ENCODE data around the gene FYN.

Gene FYN

GRCh38 chr6:111900735-111901134, 27.5 kb upstream of the FYN start:
- TF ChIP-seq, protein P1, sequence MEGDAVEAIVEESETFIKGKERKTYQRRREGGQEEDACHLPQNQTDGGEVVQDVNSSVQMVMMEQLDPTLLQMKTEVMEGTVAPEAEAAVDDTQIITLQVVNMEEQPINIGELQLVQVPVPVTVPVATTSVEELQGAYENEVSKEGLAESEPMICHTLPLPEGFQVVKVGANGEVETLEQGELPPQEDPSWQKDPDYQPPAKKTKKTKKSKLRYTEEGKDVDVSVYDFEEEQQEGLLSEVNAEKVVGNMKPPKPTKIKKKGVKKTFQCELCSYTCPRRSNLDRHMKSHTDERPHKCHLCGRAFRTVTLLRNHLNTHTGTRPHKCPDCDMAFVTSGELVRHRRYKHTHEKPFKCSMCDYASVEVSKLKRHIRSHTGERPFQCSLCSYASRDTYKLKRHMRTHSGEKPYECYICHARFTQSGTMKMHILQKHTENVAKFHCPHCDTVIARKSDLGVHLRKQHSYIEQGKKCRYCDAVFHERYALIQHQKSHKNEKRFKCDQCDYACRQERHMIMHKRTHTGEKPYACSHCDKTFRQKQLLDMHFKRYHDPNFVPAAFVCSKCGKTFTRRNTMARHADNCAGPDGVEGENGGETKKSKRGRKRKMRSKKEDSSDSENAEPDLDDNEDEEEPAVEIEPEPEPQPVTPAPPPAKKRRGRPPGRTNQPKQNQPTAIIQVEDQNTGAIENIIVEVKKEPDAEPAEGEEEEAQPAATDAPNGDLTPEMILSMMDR (IDR thresholded peaks at IDR 0.05; ENCODE audit: borderline replicate concordance, extremely low read depth, low read length, poor library complexity, severe bottlenecking) = no peak
- TF ChIP-seq EZH2 (IDR thresholded peaks at IDR 0.05; ENCODE audit: borderline replicate concordance, low read depth, low read length, severe bottlenecking) = no peak
- no peak for DNase-seq
- H3K27me3 ChIP-seq (ENCODE audit: insufficient read depth, low read length, poor library complexity) = no peaks in the 10 kb centered on the region
- H4K20me1 ChIP-seq (ENCODE audit: insufficient read depth, low read length) = no peaks in the 10 kb centered on the region
- H3K9ac ChIP-seq (ENCODE audit: low read depth, low read length) = no peak overlapping the region
- H3K9me3 ChIP-seq (ENCODE audit: insufficient read depth, low read length, severe bottlenecking) = no peaks in the 10 kb centered on the region
- no peak overlapping the region for H2AFZ ChIP-seq (ENCODE audit: low read depth, low read length)
- H3K36me3 ChIP-seq (ENCODE audit: insufficient read depth, low read length) = no peaks in the 10 kb centered on the region
- H3K79me2 ChIP-seq (ENCODE audit: insufficient read depth, low read length) = no peaks in the 10 kb centered on the region
- no peak overlapping the region for H3K4me2 ChIP-seq (ENCODE audit: insufficient read depth, low read length)
- no peak overlapping the region for H3K4me3 ChIP-seq (ENCODE audit: low read depth in 1 of 2, low read length in 2 of 2)
- no peak overlapping the region for H3K27ac ChIP-seq (ENCODE audit: low read length)
- ATAC-seq (ENCODE audit: insufficient read depth, low read depth) = no peak
- H3K4me1 ChIP-seq (ENCODE audit: insufficient read depth, low read length) = no peaks in the 10 kb centered on the region

DNA sequence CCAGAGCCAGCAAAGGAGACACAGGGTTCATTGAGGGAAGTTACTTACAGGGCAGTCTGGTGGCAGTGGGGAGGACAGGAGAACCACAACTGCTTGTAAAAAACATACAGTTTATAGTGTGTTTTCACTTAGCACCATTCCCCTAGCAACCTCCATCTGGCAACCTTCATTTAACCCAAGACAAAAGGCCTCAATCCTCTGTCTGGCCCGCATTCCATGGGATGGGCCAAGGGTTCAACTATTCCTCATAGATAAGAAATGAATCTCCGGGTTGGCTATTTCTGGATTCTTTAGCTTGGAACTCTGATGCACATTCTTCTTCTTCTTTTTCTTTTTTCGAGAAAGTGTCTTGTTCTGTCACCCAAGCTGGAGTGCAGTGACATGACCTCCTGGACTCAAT, 26.3 kb upstream of the FYN start:
- ATAC-seq (ENCODE audit: insufficient read depth, low read depth) = no peak
- DNase-seq = no peak

DNA sequence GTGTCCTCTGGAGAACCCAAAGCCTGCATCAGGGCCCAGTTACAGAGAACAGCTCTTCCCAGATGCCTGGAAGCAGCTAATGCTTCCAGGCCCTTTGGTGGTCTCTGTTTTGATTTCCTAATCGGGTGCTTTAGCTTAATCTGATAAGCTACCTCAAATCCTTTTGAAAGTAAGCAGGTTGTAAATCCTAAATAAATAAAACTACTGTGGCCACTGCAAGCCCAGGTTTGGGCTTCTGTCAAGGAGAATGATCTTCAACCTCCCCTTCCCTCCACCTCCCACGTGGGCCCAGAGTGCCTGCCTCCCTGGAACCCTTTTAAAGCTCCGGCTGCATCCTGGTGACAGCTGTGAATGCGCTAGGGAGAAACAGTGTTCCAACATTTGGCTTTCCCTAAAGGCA, 25.2 kb upstream of the FYN start:
- no peaks in the 10 kb centered on the region for H4K20me1 ChIP-seq (ENCODE audit: insufficient read depth, low read length)
- H3K36me3 ChIP-seq (ENCODE audit: insufficient read depth, low read length) = no peaks in the 10 kb centered on the region
- DNase-seq (no peak), ATAC-seq (ENCODE audit: insufficient read depth, low read depth) (no peak)
- H3K9me3 ChIP-seq (ENCODE audit: insufficient read depth, low read length, severe bottlenecking) = no peaks in the 10 kb centered on the region
- H3K27me3 ChIP-seq (ENCODE audit: insufficient read depth, low read length, poor library complexity) = no peaks in the 10 kb centered on the region
- H3K4me2 ChIP-seq (ENCODE audit: insufficient read depth, low read length) = no peak overlapping the region
- H3K79me2 ChIP-seq (ENCODE audit: insufficient read depth, low read length) = no peaks in the 10 kb centered on the region
- H3K4me3 ChIP-seq (ENCODE audit: low read depth in 1 of 2, low read length in 2 of 2) = no peak overlapping the region
- H3K4me1 ChIP-seq (ENCODE audit: insufficient read depth, low read length) = no peaks in the 10 kb centered on the region
- H3K9ac ChIP-seq (ENCODE audit: low read depth, low read length) = no peak overlapping the region
- TF ChIP-seq, protein P1 (IDR thresholded peaks at IDR 0.05; ENCODE audit: borderline replicate concordance, extremely low read depth, low read length, poor library complexity, severe bottlenecking) = no peak
- TF ChIP-seq EZH2 (IDR thresholded peaks at IDR 0.05; ENCODE audit: borderline replicate concordance, low read depth, low read length, severe bottlenecking) = no peak
- no peak overlapping the region for H3K27ac ChIP-seq (ENCODE audit: low read length)
- H2AFZ ChIP-seq (ENCODE audit: low read depth, low read length) = no peak overlapping the region

More for the DNA sequence above, 26.3 kb upstream of the FYN start:
- H3K4me3 ChIP-seq (ENCODE audit: low read depth in 1 of 2, low read length in 2 of 2) = no peak overlapping the region
- H3K27me3 ChIP-seq (ENCODE audit: insufficient read depth, low read length, poor library complexity) = no peaks in the 10 kb centered on the region
- no peaks in the 10 kb centered on the region for H3K36me3 ChIP-seq (ENCODE audit: insufficient read depth, low read length)
- no peaks in the 10 kb centered on the region for H3K9me3 ChIP-seq (ENCODE audit: insufficient read depth, low read length, severe bottlenecking)
- no peak overlapping the region for H3K9ac ChIP-seq (ENCODE audit: low read depth, low read length)
- no peak overlapping the region for H3K4me2 ChIP-seq (ENCODE audit: insufficient read depth, low read length)
- no peaks in the 10 kb centered on the region for H3K4me1 ChIP-seq (ENCODE audit: insufficient read depth, low read length)
- no peak overlapping the region for H2AFZ ChIP-seq (ENCODE audit: low read depth, low read length)
- no peaks in the 10 kb centered on the region for H4K20me1 ChIP-seq (ENCODE audit: insufficient read depth, low read length)
- H3K79me2 ChIP-seq (ENCODE audit: insufficient read depth, low read length) = no peaks in the 10 kb centered on the region
- H3K27ac ChIP-seq (ENCODE audit: low read length) = no peak overlapping the region
- TF ChIP-seq EZH2 (IDR thresholded peaks at IDR 0.05; ENCODE audit: borderline replicate concordance, low read depth, low read length, severe bottlenecking) = no peak
- TF ChIP-seq, protein P1 (IDR thresholded peaks at IDR 0.05; ENCODE audit: borderline replicate concordance, extremely low read depth, low read length, poor library complexity, severe bottlenecking) = no peak

GRCh38 chr6:111894951-111895350, 21.7 kb upstream of the FYN start:
- Histone ChIP-seq H3K27ac (ENCODE audit: low read length) (no peak overlapping the region), H3K4me1 (ENCODE audit: insufficient read depth, low read length) (no peaks in the 10 kb centered on the region), H3K4me2 (ENCODE audit: insufficient read depth, low read length) (no peak overlapping the region), H2AFZ (ENCODE audit: low read depth, low read length) (no peak overlapping the region), H3K79me2 (ENCODE audit: insufficient read depth, low read length) (no peaks in the 10 kb centered on the region), H3K36me3 (ENCODE audit: insufficient read depth, low read length) (no peaks in the 10 kb centered on the region), H3K4me3 (ENCODE audit: low read depth in 1 of 2, low read length in 2 of 2) (no peak overlapping the region), H4K20me1 (ENCODE audit: insufficient read depth, low read length) (no peaks in the 10 kb centered on the region), H3K9ac (ENCODE audit: low read depth, low read length) (no peak overlapping the region), H3K27me3 (ENCODE audit: insufficient read depth, low read length, poor library complexity) (no peaks in the 10 kb centered on the region), H3K9me3 (ENCODE audit: insufficient read depth, low read length, severe bottlenecking) (no peaks in the 10 kb centered on the region)
- ATAC-seq (ENCODE audit: insufficient read depth, low read depth) (no peak), DNase-seq (no peak)
- TF ChIP-seq, protein P1 (IDR thresholded peaks at IDR 0.05; ENCODE audit: borderline replicate concordance, extremely low read depth, low read length, poor library complexity, severe bottlenecking) = no peak
- no peak for TF ChIP-seq EZH2 (IDR thresholded peaks at IDR 0.05; ENCODE audit: borderline replicate concordance, low read depth, low read length, severe bottlenecking)
